ENCODE results near the gene CHRNE. TPM values are rescaled to one million over a fixed set of nuclear protein-coding genes. Genes with fewer than 3 reads are reported as not detected.

Gene CHRNE
- total and polyA plus RNA-seq, 2 of the 4 experiments (the other 2 are of a cell fraction), result under 0.01 to 0.21 TPM

- WGBS, 2 experiments (ENCODE audit: extremely low coverage in 2 of 2, insufficient read length in 1 of 2), result 67% methylated on average over 1 of the region's 4 CpGs; no CpG with 5 or more reads in 1 of the 2 experiments
- Histone ChIP-seq H3K27me3 (ENCODE audit: control insufficient read depth, insufficient read depth, low read length) (no peaks in the 10 kb centered on the region), H2BK120ac (ENCODE audit: low read depth, low read length) (no peak overlapping the region), H3K9ac (ENCODE audit: low read depth, low read length) (no peak overlapping the region), H3K4me3 (ENCODE audit: insufficient read depth, low read depth, low read length) (no peak overlapping the region), H2BK20ac (ENCODE audit: low read depth, low read length) (no peak overlapping the region), H2AFZ (replicated peaks; ENCODE audit: low read length, poor library complexity) (no peak overlapping the region), H3K56ac (ENCODE audit: extremely low read depth, insufficient read depth, low read length) (no peak overlapping the region), H4K8ac (ENCODE audit: low read depth in 2 of 2, low read length in 2 of 2) (no peak overlapping the region), H3K23ac (ENCODE audit: low read depth, low read length) (no peak overlapping the region), H3K14ac (replicated peaks; ENCODE audit: low read depth, low read length) (no peak overlapping the region), H3K18ac (ENCODE audit: low read depth, low read length) (no peak overlapping the region), H2BK15ac (ENCODE audit: low read depth, low read length) (no peak overlapping the region), H3K4me1 (ENCODE audit: control insufficient read depth, insufficient read depth, low read length) (peaks cover 8% of the 10 kb centered on the region; the same call in 1 of the 2 replicates), H4K91ac (ENCODE audit: insufficient read depth, low read depth, low read length) (no peak overlapping the region), H2AK9ac (replicated peaks; ENCODE audit: low read depth, low read length, poor library complexity) (no peak overlapping the region), H3K4ac (ENCODE audit: low read depth, low read length) (no peak overlapping the region), H4K5ac (ENCODE audit: low read depth, low read length) (no peak overlapping the region), H3K9me3 (ENCODE audit: control insufficient read depth, insufficient read depth, low read length) (no peaks in the 10 kb centered on the region), H3K79me1 (ENCODE audit: low read depth in 1 of 2, low read length in 2 of 2) (peaks cover 7 to 48% of the 10 kb centered on the region in 2 experiments), H3K36me3 (ENCODE audit: control insufficient read depth, insufficient read depth, low read length) (peaks cover 3% of the 10 kb centered on the region; the same call in 1 of the 2 replicates), H4K20me1 (ENCODE audit: insufficient read depth, low read length) (peaks cover 29% of the 10 kb centered on the region), H2BK5ac (ENCODE audit: low read depth, low read length, poor library complexity, severe bottlenecking) (no peak overlapping the region), H3K9me1 (ENCODE audit: insufficient read depth, low read length) (peaks cover 4% of the 10 kb centered on the region; the same call in 1 of the 2 replicates), H3K27ac (ENCODE audit: insufficient read depth, low read length) (no peak overlapping the region), H2AK5ac (ENCODE audit: low read depth, low read length) (no peak overlapping the region), H3K4me2 (ENCODE audit: low read depth, low read length) (no peak overlapping the region)
- intact Hi-C loops (cut with micrococcal nuclease), result no loop called here
- ChIA-PET POLR2A (ENCODE audit: unreplicated experiment) (no interaction called here), CTCF (interaction anchor here (0.6 kb wide), 1 partner anchor 8 kb away, joined by 3 read pairs; no protein-coding TSS in a partner anchor)
- TF ChIP-seq USF2 (IDR thresholded peaks at IDR 0.05; ENCODE audit: low read depth, low read length), result no peak
- no peak for TF ChIP-seq NFE2L2 (IDR thresholded peaks at IDR 0.05; ENCODE audit: low read depth, low read length)
- no peak for TF ChIP-seq MAZ (IDR thresholded peaks at IDR 0.05; ENCODE audit: borderline replicate concordance, low read depth, low read length)
- TF ChIP-seq SMC3 (IDR thresholded peaks at IDR 0.05; ENCODE audit: low read depth, low read length), result no peak
- TF ChIP-seq MXI1 (IDR thresholded peaks at IDR 0.05; ENCODE audit: borderline replicate concordance, low read depth, low read length), result no peak
- TF ChIP-seq RFX5 (IDR thresholded peaks at IDR 0.05; ENCODE audit: low read depth, low read length), result no peak
- TF ChIP-seq RCOR1 (IDR thresholded peaks at IDR 0.05; ENCODE audit: insufficient replicate concordance, low read length), result no peak
- TF ChIP-seq RAD21 (IDR thresholded peaks at IDR 0.05; ENCODE audit: low read length), result no peak
- no peak for TF ChIP-seq FOS (IDR thresholded peaks at IDR 0.05; ENCODE audit: low read depth, low read length)
- TF ChIP-seq CTCF (conservative IDR thresholded peaks at IDR 0.05; ENCODE audit: low read depth, low read length), result no peak
- no peak for TF ChIP-seq ELK1 (IDR thresholded peaks at IDR 0.05; ENCODE audit: borderline replicate concordance, low read depth, low read length)
- in situ Hi-C loops (cut with MboI; ENCODE audit: low sequenced_read_pairs), result no loop called here
- dilution Hi-C loops (cut with HindIII; ENCODE audit: low sequenced_read_pairs, unreplicated experiment), result no loop called here
- no TSS peak for BruUV-seq (replicated peaks)
- DNase-seq (no peak), ATAC-seq (ENCODE audit: low read depth) (no peak)
Measured at GRCh38 chr17:4862720-4863119, 40.2 kb downstream of the CHRNE start.
